H1 (cell line): ENCODE results near the gene ATPAF2. TPM values are rescaled to one million over a fixed set of nuclear protein-coding genes. Genes with fewer than 3 reads are reported as not detected.

Source experiments
- BCL11A ChIP-seq, 2 experiments: IDR thresholded peaks; one replicate each; pipeline ENCODE4 v1.6.1; 2011; ENCODE audit warnings: low read depth in 2 of 2, low read length in 2 of 2, mild to moderate bottlenecking in 2 of 2
- CTBP2 ChIP-seq: IDR thresholded peaks from 2 replicates; pipeline ENCODE4 v1.7.0; 2011; ENCODE audit warnings: borderline replicate concordance, mild to moderate bottlenecking, moderate library complexity, mixed read lengths, low read length; ENCODE audit not compliant: insufficient read depth, insufficient read length
- NRF1 ChIP-seq: IDR thresholded peaks from 2 replicates; pipeline ENCODE4 v1.6.1; 2011; ENCODE audit warnings: mild to moderate bottlenecking, low read depth, low read length, improper control_type of control experiment
- POLR2AphosphoS5 ChIP-seq: IDR thresholded peaks from 2 replicates; pipeline ENCODE4 v1.6.1; 2011; ENCODE audit warnings: low read depth, low read length
- RAD21 ChIP-seq, 2 experiments: IDR thresholded peaks in 1 of 2; conservative IDR thresholded peaks in 1 of 2; 2 replicates each; pipeline ENCODE4 v1.6.1; 2011; ENCODE audit warnings: low read depth in 2 of 2, low read length in 2 of 2, improper control_type of control experiment in 1 of 2, inconsistent platforms in 1 of 2, mild to moderate bottlenecking in 1 of 2, moderate library complexity in 1 of 2
- RFX5 ChIP-seq: IDR thresholded peaks from 2 replicates; pipeline ENCODE4 v1.6.1; 2011; ENCODE audit warnings: low read depth, low read length, improper control_type of control experiment, borderline replicate concordance
- TAF7 ChIP-seq: optimal IDR thresholded peaks from 2 replicates; pipeline ENCODE3; 2011; ENCODE audit warnings: low read depth, mild to moderate bottlenecking, inconsistent platforms, low read length, moderate library complexity, borderline replicate concordance
- polyA plus RNA-seq, 7 experiments: library from polyadenylated mRNA; depleted of rRNA in 3 of 7; stranded (reverse) in 5 of 7; unstranded in 2 of 7; fragments of >200 nt in 5 of 7; fragments of 200-250 nt in 2 of 7; gene quantifications; 1 replicate in 5 of 7; 2 replicates in 1 of 7; 4 replicates in 1 of 7; pipeline versions ENCODE4 v1.2.1 to v1.2.3, GENCODE V29; 2011 to 2013; ENCODE audit warnings: missing spikeins in 2 of 7, mixed read lengths in 2 of 7
- total RNA-seq: library from RNA; stranded (reverse); fragmentation: NEBNext Ultra II Directional; extraction: Animal tissue kit (Norgen Biotek cat#: 25700); gene quantifications from 2 replicates; pipeline ENCODE4 v1.2.1, GENCODE V29; 2021

The ATPAF2 gene
- total and polyA plus RNA-seq, 2 of the 8 experiments (the other 6 are each of a cell fraction or from before 2014, with no cell fraction given): 19.6 to 22.9 TPM

- no peak for TF ChIP-seq RAD21 (IDR thresholded peaks at IDR 0.05 in 1 of 2, conservative IDR thresholded peaks at IDR 0.05 in 1 of 2; ENCODE audit: low read depth in 2 of 2, low read length in 2 of 2)
- TF ChIP-seq CTBP2: no peak
- TF ChIP-seq RFX5: no peak
- no peak for TF ChIP-seq BCL11A (IDR thresholded peaks at IDR 0.05; ENCODE audit: low read depth in 2 of 2, low read length in 2 of 2)
- no peak for TF ChIP-seq TAF7
- TF ChIP-seq NRF1: no peak
- no peak for TF ChIP-seq POLR2AphosphoS5
These were observed 2.8 kb upstream of the ATPAF2 start (continued) for GRCh38 chr17:18041776-18042175.
